ENCODE data around the gene FERMT3. TPM values are rescaled to one million over a fixed set of nuclear protein-coding genes. Genes with fewer than 3 reads are reported as not detected.

FERMT3 gene
- total and polyA plus RNA-seq, 2 of the 13 experiments (the other 11 are each of a cell fraction or from before 2014, with no cell fraction given), result 0.29 TPM; not detected in 1

GRCh38 chr11:64181506-64182411, 24.8 kb upstream of the FERMT3 start (continued):
- TF ChIP-seq ZBTB37 (CRISPR knock-in tag; IDR thresholded peaks at IDR 0.05) (no peak), GLMP (CRISPR knock-in tag; IDR thresholded peaks at IDR 0.05; ENCODE audit: borderline replicate concordance) (no peak), ATRX (CRISPR knock-in tag; IDR thresholded peaks at IDR 0.05; ENCODE audit: borderline replicate concordance) (no peak), ZFP36L1 (CRISPR knock-in tag; IDR thresholded peaks at IDR 0.05) (no peak), ZNF891 (CRISPR knock-in tag; IDR thresholded peaks at IDR 0.05) (no peak), ZNF562 (CRISPR knock-in tag; IDR thresholded peaks at IDR 0.05; ENCODE audit: borderline replicate concordance) (no peak), DR1 (CRISPR knock-in tag; IDR thresholded peaks at IDR 0.05) (no peak), PCBP2 (optimal IDR thresholded peaks at IDR 0.05; ENCODE audit: low read depth, low read length, poor library complexity, severe bottlenecking) (no peak), ZNF10 (CRISPR knock-in tag; IDR thresholded peaks at IDR 0.05; ENCODE audit: borderline replicate concordance, low read depth) (no peak), ZFP82 (CRISPR knock-in tag; IDR thresholded peaks at IDR 0.05; ENCODE audit: borderline replicate concordance) (no peak), ZKSCAN8 (CRISPR knock-in tag; IDR thresholded peaks at IDR 0.05; ENCODE audit: borderline replicate concordance) (no peak), SALL2 (CRISPR knock-in tag; IDR thresholded peaks at IDR 0.05) (no peak), KLF16 (CRISPR knock-in tag; IDR thresholded peaks at IDR 0.05) (peak in 1 of 2 experiments; percentile 42; a peak in 1 of 4 replicates), NAIF1 (CRISPR knock-in tag; IDR thresholded peaks at IDR 0.05; ENCODE audit: borderline replicate concordance) (no peak), NFE2 (CRISPR knock-in tag; IDR thresholded peaks at IDR 0.05) (no peak), ATF7 (IDR thresholded peaks at IDR 0.05) (no peak), ATF7 (CRISPR knock-in tag; IDR thresholded peaks at IDR 0.05) (no peak), PCBP1 (IDR thresholded peaks at IDR 0.05; ENCODE audit: borderline replicate concordance, low read depth, low read length) (no peak), KLF13 (CRISPR knock-in tag; IDR thresholded peaks at IDR 0.05) (no peak), ZNF24 (IDR thresholded peaks at IDR 0.05) (no peak), PITX1 (CRISPR knock-in tag; IDR thresholded peaks at IDR 0.05) (no peak), ZNF777 (CRISPR knock-in tag; IDR thresholded peaks at IDR 0.05) (no peak), HBP1 (CRISPR knock-in tag; IDR thresholded peaks at IDR 0.05; ENCODE audit: low read depth) (no peak), ZNF275 (CRISPR knock-in tag; IDR thresholded peaks at IDR 0.05; ENCODE audit: borderline replicate concordance) (no peak), KDM4B (CRISPR knock-in tag; IDR thresholded peaks at IDR 0.05) (no peak)
